Naive B cell (primary cell): ENCODE results near the gene SPPL3. TPM values are rescaled to one million over a fixed set of nuclear protein-coding genes. Genes with fewer than 3 reads are reported as not detected.
A peak's percentile ranks its signal among the peaks of the same experiment; 100 is the strongest.
"Not testable (repeated sequence)": the region's sequence is repeated elsewhere in the genome, so short reads cannot be mapped to it uniquely, and the experiment has no call there.

Experiments used
- ATAC-seq, 2 donors: fragments of 150-1000 bp; cut with Tn5 transposase; 2 replicates each; pipeline ENCODE4 v1.10.0; 2021; ENCODE audit warnings: low read depth in 2 of 2, mild to moderate bottlenecking in 2 of 2, moderate library complexity in 2 of 2
- DNase-seq: peaks from one replicate; pipeline ENCODE4 v3.0.0; 2022
- H3K27ac Mint-ChIP-seq, 6 donors: one replicate each; pipeline ENCODE4 v1.8.0; 2020 to 2022; ENCODE audit warnings: mild to moderate bottlenecking in 6 of 6, mixed read lengths in 6 of 6, moderate library complexity in 5 of 6, inconsistent platforms in 2 of 6
- H3K27me3 Mint-ChIP-seq, 3 donors: one replicate each; pipeline ENCODE4 v1.8.0; 2021 to 2022; ENCODE audit warnings: mixed read lengths in 3 of 3, mild to moderate bottlenecking in 1 of 3
- H3K36me3 Mint-ChIP-seq, 2 donors: one replicate each; pipeline ENCODE4 v1.8.0; 2020 to 2022; ENCODE audit warnings: mixed read lengths in 2 of 2, inconsistent platforms in 1 of 2, mild to moderate bottlenecking in 1 of 2
- H3K4me1 Mint-ChIP-seq, 3 donors: one replicate each; pipeline ENCODE4 v1.8.0; 2020 to 2022; ENCODE audit warnings: mixed read lengths in 3 of 3, inconsistent platforms in 1 of 3, mild to moderate bottlenecking in 1 of 3, moderate library complexity in 1 of 3
- H3K4me3 Mint-ChIP-seq, 8 donors: one replicate each; pipeline ENCODE4 v1.8.0; 2020 to 2022; ENCODE audit warnings: mild to moderate bottlenecking in 8 of 8, mixed read lengths in 8 of 8, moderate library complexity in 8 of 8, inconsistent platforms in 2 of 8
- H3K9me3 Mint-ChIP-seq, 7 donors: one replicate each; pipeline ENCODE4 v1.8.0; 2020 to 2022; ENCODE audit warnings: mixed read lengths in 7 of 7, mild to moderate bottlenecking in 5 of 7, inconsistent platforms in 2 of 7, moderate library complexity in 1 of 7
- polyA plus RNA-seq, 6 donors: library from polyadenylated mRNA; unstranded; fragments of 300-500 nt; fragmentation: Illumina TruSeq; gene quantifications; one replicate each; pipeline ENCODE4 v1.2.3, GENCODE V29; 2021; ENCODE audit warnings: low read depth in 6 of 6

The SPPL3 gene
- polyA plus RNA-seq, 6 donors from 2014 or later, result 17.5 to 47.5 (median 30.1) TPM

DNA sequence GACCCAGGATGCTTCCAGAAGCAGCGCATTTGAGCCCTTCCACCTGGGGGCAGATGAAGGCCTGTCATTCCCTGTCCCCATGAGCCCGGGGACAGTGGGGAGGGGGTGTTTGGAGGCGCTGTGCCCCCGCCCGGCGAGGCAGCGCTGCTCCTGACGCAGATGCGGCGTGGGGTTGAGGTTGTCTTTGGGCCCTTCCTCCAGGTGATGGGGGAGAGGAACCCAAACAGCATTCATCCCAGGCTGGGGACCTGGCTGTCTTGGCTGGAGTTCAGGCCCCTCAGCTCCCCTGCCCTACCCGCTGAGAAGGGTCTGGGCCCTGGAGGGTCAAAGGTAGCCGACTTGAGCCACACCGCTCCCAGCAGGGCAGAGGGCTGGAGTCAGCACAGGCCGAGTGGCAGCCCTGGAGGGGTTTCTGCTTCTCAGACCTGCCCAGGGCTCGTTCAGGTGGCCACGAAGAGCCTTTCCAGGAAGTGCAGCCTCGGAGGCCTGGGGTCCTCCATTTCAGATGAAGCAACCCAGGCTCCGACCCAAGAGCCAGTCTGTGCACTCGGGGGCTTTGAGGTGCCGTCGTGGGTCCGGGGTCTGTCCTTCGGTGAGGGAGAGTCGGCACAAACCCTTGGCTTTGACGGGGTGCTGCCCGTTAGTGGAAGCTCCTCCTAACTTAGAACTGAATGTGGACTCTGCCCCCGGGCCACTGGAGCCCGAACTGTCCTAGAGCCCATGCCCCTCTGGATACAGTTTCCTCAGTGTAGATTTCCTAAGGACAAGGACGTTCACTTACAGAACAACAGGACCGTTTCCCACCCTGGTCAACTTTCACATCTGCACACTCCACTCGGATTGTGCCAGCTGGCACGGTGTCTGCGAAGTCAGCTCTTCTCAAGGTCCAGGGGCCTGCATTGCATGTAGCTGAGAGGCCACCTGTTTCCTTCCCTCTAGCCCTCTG lies 162.4 kb downstream of the SPPL3 start:
- no peak overlapping the region for H3K27ac Mint-ChIP-seq
- no peak for ATAC-seq
- H3K4me1 Mint-ChIP-seq, result no peaks in the 10 kb centered on the region
- no peaks in the 10 kb centered on the region for H3K9me3 Mint-ChIP-seq
- DNase-seq, result no peak
- H3K36me3 Mint-ChIP-seq, result no peaks in the 10 kb centered on the region
- no peak overlapping the region for H3K4me3 Mint-ChIP-seq
- H3K27me3 Mint-ChIP-seq, result no peaks in the 10 kb centered on the region

GRCh38 chr12:120740871-120741270 lies 163.3 kb downstream of the SPPL3 start:
- Mint-ChIP-seq H3K9me3 (no peaks in the 10 kb centered on the region), H3K27ac (no peak overlapping the region), H3K36me3 (no peaks in the 10 kb centered on the region), H3K4me3 (no peak overlapping the region), H3K4me1 (peaks cover 0 to 3% (median 0%) of the 10 kb centered on the region in 3 donors), H3K27me3 (no peaks in the 10 kb centered on the region)
- no peak for DNase-seq
- ATAC-seq, result no peak

GRCh38 chr12:120739821-120740613 lies 164.1 kb downstream of the SPPL3 start:
- no peaks in the 10 kb centered on the region for H3K36me3 Mint-ChIP-seq
- H3K27ac Mint-ChIP-seq, result no peak overlapping the region
- peaks cover 0 to 3% (median 0%) of the 10 kb centered on the region in 3 donors for H3K4me1 Mint-ChIP-seq
- ATAC-seq, result no peak
- DNase-seq, result no peak
- no peak overlapping the region for H3K4me3 Mint-ChIP-seq
- no peaks in the 10 kb centered on the region for H3K27me3 Mint-ChIP-seq
- no peaks in the 10 kb centered on the region for H3K9me3 Mint-ChIP-seq

GRCh38 chr12:120739031-120739762 lies 165.0 kb downstream of the SPPL3 start:
- Mint-ChIP-seq H3K36me3 (no peaks in the 10 kb centered on the region), H3K27me3 (no peaks in the 10 kb centered on the region), H3K4me3 (no peak overlapping the region), H3K27ac (no peak overlapping the region), H3K4me1 (peaks cover 0 to 4% (median 0%) of the 10 kb centered on the region in 3 donors), H3K9me3 (no peaks in the 10 kb centered on the region)
- ATAC-seq (no peak), DNase-seq (no peak)

GRCh38 chr12:120738252-120739030 lies 165.7 kb downstream of the SPPL3 start:
- H3K4me1 Mint-ChIP-seq, result peaks cover 0 to 6% (median 0%) of the 10 kb centered on the region in 3 donors
- H3K9me3 Mint-ChIP-seq, result no peaks in the 10 kb centered on the region
- no peak overlapping the region for H3K4me3 Mint-ChIP-seq
- no peak for DNase-seq
- ATAC-seq, result no peak
- H3K36me3 Mint-ChIP-seq, result no peaks in the 10 kb centered on the region
- no peaks in the 10 kb centered on the region for H3K27me3 Mint-ChIP-seq
- H3K27ac Mint-ChIP-seq, result no peak overlapping the region

GRCh38 chr12:120737557-120738251 lies 166.5 kb downstream of the SPPL3 start:
- H3K27ac Mint-ChIP-seq, result no peak overlapping the region
- no peaks in the 10 kb centered on the region for H3K27me3 Mint-ChIP-seq
- H3K4me3 Mint-ChIP-seq, result no peak overlapping the region
- no peaks in the 10 kb centered on the region for H3K9me3 Mint-ChIP-seq
- DNase-seq, result no peak
- ATAC-seq, result no peak
- H3K36me3 Mint-ChIP-seq, result no peaks in the 10 kb centered on the region
- H3K4me1 Mint-ChIP-seq, result peaks cover 0 to 6% (median 0%) of the 10 kb centered on the region in 3 donors

DNA sequence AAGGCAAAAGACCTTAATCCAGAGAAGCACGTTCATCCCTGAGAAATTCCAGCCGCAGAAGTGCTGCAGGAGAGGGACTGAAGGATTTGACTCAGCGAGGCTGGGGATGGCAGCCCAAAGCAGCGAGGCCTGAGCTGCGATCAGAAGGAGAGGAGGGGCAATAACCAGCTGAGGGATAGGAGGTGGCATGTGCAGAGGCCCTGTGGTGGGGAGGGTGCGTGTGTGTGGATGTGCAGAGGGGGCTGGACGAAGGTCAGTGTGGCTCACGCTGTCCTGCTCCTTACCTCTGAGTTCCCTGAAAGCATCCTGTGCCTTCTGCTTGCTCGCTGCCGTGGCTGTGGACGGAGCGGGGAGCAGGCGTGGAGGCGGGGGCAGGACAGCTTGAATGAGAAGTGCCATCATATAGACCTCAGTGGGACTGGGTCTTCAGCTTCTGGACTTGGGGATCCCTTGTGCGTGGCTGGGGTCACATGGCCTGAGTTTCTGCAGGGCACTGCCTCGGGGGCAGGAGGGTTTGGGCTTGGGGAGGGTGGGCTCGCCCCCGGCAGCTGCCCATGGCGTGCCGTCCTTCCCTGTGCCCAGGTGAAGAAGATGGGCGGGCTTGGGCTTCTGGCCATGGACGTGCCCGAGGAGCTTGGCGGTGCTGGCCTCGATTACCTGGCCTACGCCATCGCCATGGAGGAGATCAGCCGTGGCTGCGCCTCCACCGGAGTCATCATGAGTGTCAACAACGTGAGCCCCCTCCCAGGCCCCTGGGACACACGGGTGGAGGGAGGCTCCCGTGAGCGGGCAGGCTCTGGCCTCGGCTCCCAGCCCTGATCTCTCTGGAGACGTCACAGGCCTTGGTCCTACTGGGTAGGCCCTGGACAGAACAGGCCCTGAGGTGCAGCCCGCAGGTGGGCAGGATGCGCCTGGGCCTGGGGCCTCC lies 167.5 kb downstream of the SPPL3 start:
- DNase-seq (no peak), ATAC-seq (no peak)
- no peaks in the 10 kb centered on the region for H3K36me3 Mint-ChIP-seq
- H3K4me3 Mint-ChIP-seq, result no peak overlapping the region
- peaks cover 0 to 6% (median 0%) of the 10 kb centered on the region in 3 donors for H3K4me1 Mint-ChIP-seq
- H3K27ac Mint-ChIP-seq, result peak overlapping the region in 1 of 6 donors; percentile 74
- no peaks in the 10 kb centered on the region for H3K9me3 Mint-ChIP-seq
- H3K27me3 Mint-ChIP-seq, result no peaks in the 10 kb centered on the region

- H3K4me3 Mint-ChIP-seq, result no peak overlapping the region
- H3K36me3 Mint-ChIP-seq, result peaks cover 5 to 6% of the 10 kb centered on the region in 2 donors
- DNase-seq, result no peak
- H3K27me3 Mint-ChIP-seq, result no peaks in the 10 kb centered on the region
- ATAC-seq, result no peak
- H3K9me3 Mint-ChIP-seq, result no peaks in the 10 kb centered on the region
- H3K4me1 Mint-ChIP-seq, result peaks cover 0 to 6% (median 0%) of the 10 kb centered on the region in 3 donors
- H3K27ac Mint-ChIP-seq, result no peak overlapping the region
These were observed 169.0 kb downstream of the SPPL3 start for GRCh38 chr12:120735181-120735580.

DNA sequence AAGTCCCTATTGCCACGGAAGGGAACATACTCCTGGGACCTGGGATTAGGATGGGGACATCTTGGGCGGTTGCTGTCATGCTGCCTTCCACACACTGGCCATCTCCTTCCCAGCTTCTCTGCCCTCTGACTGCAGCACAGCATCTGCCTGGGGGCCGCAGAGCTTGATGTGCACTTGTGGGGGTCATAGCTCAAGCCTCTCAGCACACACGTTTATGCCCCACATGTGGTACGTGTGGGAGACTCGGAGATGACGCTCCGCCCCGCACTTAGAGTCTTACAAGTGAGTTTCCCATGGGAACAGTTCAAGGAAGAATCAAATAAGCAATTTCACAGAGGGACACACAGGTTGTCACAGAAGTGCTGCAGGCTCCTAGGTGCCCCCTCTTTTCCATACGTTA lies 169.9 kb downstream of the SPPL3 start:
- peaks cover 7 to 11% of the 10 kb centered on the region in 2 donors for H3K36me3 Mint-ChIP-seq
- DNase-seq (no peak), ATAC-seq (no peak)
- H3K27ac Mint-ChIP-seq, result peak overlapping the region in 4 of 6 donors; percentile 42 to 74 (median 54)
- no peaks in the 10 kb centered on the region for H3K9me3 Mint-ChIP-seq
- peaks cover 0 to 6% (median 0%) of the 10 kb centered on the region in 3 donors for H3K4me1 Mint-ChIP-seq
- peak overlapping the region in 1 of 8 donors; percentile 41 for H3K4me3 Mint-ChIP-seq
- no peaks in the 10 kb centered on the region for H3K27me3 Mint-ChIP-seq

GRCh38 chr12:120733574-120733973 lies 170.6 kb downstream of the SPPL3 start:
- H3K36me3 Mint-ChIP-seq, result peaks cover 7 to 11% of the 10 kb centered on the region in 2 donors
- no peaks in the 10 kb centered on the region for H3K9me3 Mint-ChIP-seq
- peaks cover 0 to 6% (median 0%) of the 10 kb centered on the region in 3 donors for H3K4me1 Mint-ChIP-seq
- H3K27me3 Mint-ChIP-seq, result no peaks in the 10 kb centered on the region
- peak overlapping the region in 1 of 8 donors; percentile 41 for H3K4me3 Mint-ChIP-seq
- DNase-seq, result no peak
- ATAC-seq, result no peak
- H3K27ac Mint-ChIP-seq, result peak overlapping the region in 1 of 6 donors; percentile 18

GRCh38 chr12:120732198-120732597 lies 172.0 kb downstream of the SPPL3 start:
- not testable (repeated sequence) for ATAC-seq, H3K27me3 Mint-ChIP-seq, H3K9me3 Mint-ChIP-seq, DNase-seq, H3K4me1 Mint-ChIP-seq, H3K4me3 Mint-ChIP-seq
- Mint-ChIP-seq H3K36me3 (peaks cover 7 to 11% of the 10 kb centered on the region in 2 donors), H3K27ac (peak overlapping the region in 1 of 6 donors; percentile 44)
